Caco-2 (cell line): ENCODE measurements around the gene NOMO2. TPM values are rescaled to one million over a fixed set of nuclear protein-coding genes. Genes with fewer than 3 reads are reported as not detected.
A peak's percentile ranks its signal among the peaks of the same experiment; 100 is the strongest.
"Not testable (repeated sequence)": the region's sequence is repeated elsewhere in the genome, so short reads cannot be mapped to it uniquely, and the experiment has no call there.

Experiments
- BruUV-seq: library from RNA; stranded (reverse); fragments of 400-500 nt; replicated peaks from 2 replicates; lab custom pipeline; 2021; lab: Mats Ljungman, UMichigan
- CTCF ChIA-PET: fragments of 300-600 bp; sonication (Branson Sonifier 250); formaldehyde crosslinking; loops from one replicate; lab custom pipeline; 2022; ENCODE audit warnings: antibody characterized with exemption; lab: Charles Lee
- POLR2A ChIA-PET: fragments of 300-600 bp; sonication (Branson Sonifier 250); formaldehyde crosslinking; loops from one replicate; lab custom pipeline; 2022; ENCODE audit warnings: antibody characterized with exemption; lab: Charles Lee
- DNase-seq, 2 experiments: peaks; one replicate each; pipeline versions ENCODE4 v3.0.0 to v3.0.0-alpha.2; 2020 to 2022
- H3K27me3 ChIP-seq: replicated peaks from 2 replicates; pipeline ENCODE4 v1.6.0; 2011; ENCODE audit warnings: low read length; ENCODE audit not compliant: control insufficient read depth, insufficient read depth
- H3K36me3 ChIP-seq: 2 replicates; pipeline ENCODE4 v1.5.1; 2011; ENCODE audit warnings: low read length; ENCODE audit not compliant: control insufficient read depth, insufficient read depth
- H3K4me1 ChIP-seq: fragments of 250-450 bp; sonication (Bioruptor Pico); 2 replicates; pipeline ENCODE4 v1.5.1; 2020; ENCODE audit warnings: mild to moderate bottlenecking
- H3K4me3 ChIP-seq: 2 replicates; pipeline ENCODE4 v1.5.1; 2011; ENCODE audit warnings: low read depth, mild to moderate bottlenecking, control low read depth, low read length
- H3K9me3 ChIP-seq: fragments of 250-450 bp; sonication (Bioruptor Pico); 2 replicates; pipeline ENCODE4 v1.5.1; 2020; ENCODE audit warnings: mild to moderate bottlenecking, moderate library complexity
- H3K27ac Mint-ChIP-seq: one replicate; pipeline ENCODE4 v1.8.0; 2022; ENCODE audit warnings: mixed read lengths; ENCODE audit not compliant: unreplicated experiment
- H3K27me3 Mint-ChIP-seq: one replicate; pipeline ENCODE4 v1.8.0; 2022; ENCODE audit warnings: mixed read lengths; ENCODE audit not compliant: insufficient read depth, unreplicated experiment
- H3K36me3 Mint-ChIP-seq: one replicate; pipeline ENCODE4 v1.8.0; 2022; ENCODE audit warnings: mild to moderate bottlenecking, mixed read lengths; ENCODE audit not compliant: insufficient read depth, unreplicated experiment
- H3K4me1 Mint-ChIP-seq: one replicate; pipeline ENCODE4 v1.8.0; 2022; ENCODE audit warnings: low read depth, mixed read lengths; ENCODE audit not compliant: unreplicated experiment
- H3K4me3 Mint-ChIP-seq: one replicate; pipeline ENCODE4 v1.8.0; 2022; ENCODE audit warnings: mild to moderate bottlenecking, moderate library complexity, mixed read lengths; ENCODE audit not compliant: unreplicated experiment
- H3K9me3 Mint-ChIP-seq: one replicate; pipeline ENCODE4 v1.8.0; 2022; ENCODE audit warnings: mixed read lengths; ENCODE audit not compliant: unreplicated experiment
- intact Hi-C: fragments of 100-400 bp; cut with micrococcal nuclease; formaldehyde crosslinking; loops from one replicate; pipeline ENCODE4 v1.10.0; 2022; ENCODE audit not compliant: unreplicated experiment
- total RNA-seq: library from RNA; stranded (reverse); gene quantifications from 2 replicates; pipeline ENCODE4 v1.2.3, GENCODE V29; 2022

Gene NOMO2
- total RNA-seq, 1 experiment from 2014 or later, result 142 TPM

DNA sequence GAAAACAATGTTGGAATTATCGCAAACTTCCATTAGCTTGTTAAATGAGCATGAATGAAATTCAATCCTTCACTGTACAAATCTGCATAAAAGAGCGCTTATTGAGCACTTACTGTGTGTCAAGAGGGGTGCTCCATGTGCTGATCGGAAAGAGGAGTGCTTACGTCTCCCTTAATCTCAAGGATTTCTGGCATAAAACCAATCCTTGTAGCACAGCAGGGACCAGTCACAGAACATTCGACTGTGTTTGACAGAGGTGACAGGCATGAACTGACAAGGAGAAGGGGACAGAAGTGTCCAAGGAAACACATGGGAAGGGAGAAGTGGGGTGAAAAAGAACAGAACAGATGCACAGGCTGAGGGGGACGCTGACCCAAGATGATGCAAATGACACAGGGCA lies 14.5 kb downstream of the NOMO2 start:
- DNase-seq, POLR2A ChIA-PET, H3K9me3 ChIP-seq, H3K36me3 Mint-ChIP-seq, H3K9me3 Mint-ChIP-seq, H3K27ac Mint-ChIP-seq, H3K4me1 Mint-ChIP-seq, H3K36me3 ChIP-seq, H3K4me3 ChIP-seq, H3K4me3 Mint-ChIP-seq, H3K27me3 Mint-ChIP-seq, CTCF ChIA-PET, BruUV-seq, H3K4me1 ChIP-seq, H3K27me3 ChIP-seq, intact Hi-C loops: not testable (repeated sequence)

DNA sequence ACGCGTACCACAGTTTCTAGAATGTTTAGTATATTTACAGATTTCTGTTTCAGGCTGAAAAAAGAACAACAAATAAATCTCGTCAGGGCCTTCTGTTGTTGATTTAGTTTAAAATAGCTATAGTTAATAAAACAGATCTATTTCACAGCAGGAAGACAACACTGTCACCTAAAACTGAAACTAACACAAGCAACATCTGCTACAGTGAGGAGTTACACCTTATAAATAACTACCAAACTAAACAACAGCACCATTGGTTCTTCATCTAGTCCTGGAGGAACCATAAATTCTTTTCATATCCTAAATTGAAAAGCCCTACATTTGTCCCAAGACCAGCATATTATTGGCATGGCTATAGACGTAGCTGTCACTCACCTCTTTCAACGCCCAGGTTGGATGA lies 15.0 kb downstream of the NOMO2 start:
- DNase-seq, H3K36me3 ChIP-seq, CTCF ChIA-PET, H3K9me3 ChIP-seq, H3K4me1 Mint-ChIP-seq, H3K27me3 ChIP-seq, BruUV-seq, H3K27ac Mint-ChIP-seq, intact Hi-C loops, H3K27me3 Mint-ChIP-seq, H3K9me3 Mint-ChIP-seq, H3K36me3 Mint-ChIP-seq, H3K4me3 ChIP-seq, H3K4me3 Mint-ChIP-seq, H3K4me1 ChIP-seq, POLR2A ChIA-PET: not testable (repeated sequence)

DNA sequence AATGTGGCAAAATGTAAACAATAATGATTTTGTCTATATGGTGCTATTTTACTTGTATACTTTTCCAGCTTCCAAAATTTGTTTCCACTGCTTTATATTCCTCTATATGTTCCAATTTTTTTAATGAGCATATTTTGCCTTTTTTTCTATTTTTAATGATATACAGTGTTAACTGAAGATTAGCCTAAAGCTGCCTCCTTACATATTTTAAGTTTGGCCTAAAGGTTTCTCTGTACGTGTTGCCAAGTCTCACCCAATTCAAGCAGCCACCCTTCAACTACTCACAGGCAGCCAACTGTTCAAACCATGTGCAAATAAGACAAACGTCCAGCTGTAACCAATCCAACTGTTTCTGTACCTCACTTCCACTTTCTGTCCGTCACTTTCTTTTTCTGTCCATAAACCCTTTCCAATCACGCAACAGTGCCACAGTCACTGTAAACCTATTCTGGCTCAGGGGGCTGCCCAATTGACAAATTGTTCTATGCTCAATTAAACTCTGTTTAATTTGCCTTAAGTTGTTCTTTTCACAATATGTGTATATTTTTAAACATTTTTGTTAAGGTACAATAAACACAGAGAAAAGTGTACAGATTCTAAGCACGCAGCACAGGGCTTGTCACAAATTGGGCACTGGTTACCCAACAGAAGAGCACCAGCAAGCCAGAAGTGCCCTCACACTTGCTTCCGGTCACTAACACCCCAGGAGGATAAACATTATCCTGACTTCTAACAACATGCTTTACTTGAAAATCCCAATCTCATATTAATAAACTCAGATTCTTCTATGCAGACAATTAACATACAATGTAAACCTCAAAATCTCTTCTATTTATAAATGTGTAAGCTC lies 17.4 kb downstream of the NOMO2 start:
- H3K36me3 ChIP-seq, H3K4me3 ChIP-seq, H3K36me3 Mint-ChIP-seq, H3K4me3 Mint-ChIP-seq, H3K9me3 Mint-ChIP-seq, CTCF ChIA-PET, BruUV-seq, H3K9me3 ChIP-seq, H3K27me3 Mint-ChIP-seq, intact Hi-C loops, POLR2A ChIA-PET, H3K27ac Mint-ChIP-seq, H3K4me1 ChIP-seq, H3K27me3 ChIP-seq, H3K4me1 Mint-ChIP-seq, DNase-seq: not testable (repeated sequence)

DNA sequence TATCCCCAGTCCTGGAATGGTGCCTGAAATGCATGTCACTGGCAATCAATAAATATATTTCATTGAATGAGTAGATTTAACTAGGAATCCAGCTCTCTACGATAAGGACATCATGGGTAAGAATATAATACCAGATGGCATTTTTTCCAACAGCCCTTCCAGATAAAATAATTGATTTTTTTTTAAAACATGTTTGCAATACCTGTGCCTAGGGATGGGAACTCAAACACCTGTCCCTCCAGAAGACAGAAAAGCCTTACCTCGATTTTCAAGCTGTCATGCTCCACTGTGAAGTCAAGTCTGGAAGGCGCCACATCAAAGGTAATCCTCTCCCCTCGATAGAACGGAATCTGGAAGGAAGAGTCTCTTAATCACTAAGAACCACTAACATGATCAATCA lies 20.0 kb downstream of the NOMO2 start:
- DNase-seq, H3K36me3 Mint-ChIP-seq, H3K4me1 ChIP-seq, H3K9me3 Mint-ChIP-seq, CTCF ChIA-PET, intact Hi-C loops, H3K27me3 Mint-ChIP-seq, POLR2A ChIA-PET, H3K36me3 ChIP-seq, H3K4me1 Mint-ChIP-seq, H3K4me3 ChIP-seq, H3K4me3 Mint-ChIP-seq, H3K27ac Mint-ChIP-seq, H3K27me3 ChIP-seq, H3K9me3 ChIP-seq: not testable (repeated sequence)
- TSS peak; percentile 43 for BruUV-seq

- intact Hi-C loops, POLR2A ChIA-PET, H3K27ac Mint-ChIP-seq, H3K4me1 ChIP-seq, BruUV-seq, H3K4me3 ChIP-seq, H3K27me3 Mint-ChIP-seq, H3K9me3 ChIP-seq, H3K27me3 ChIP-seq, H3K9me3 Mint-ChIP-seq, H3K4me3 Mint-ChIP-seq, H3K4me1 Mint-ChIP-seq, DNase-seq, CTCF ChIA-PET, H3K36me3 ChIP-seq: not testable (repeated sequence)
- H3K36me3 Mint-ChIP-seq, result peaks cover 19% of the 10 kb centered on the region
Measured at GRCh38 chr16:18537004-18537403, 24.9 kb downstream of the NOMO2 start.

GRCh38 chr16:18535519-18536168 lies 26.3 kb downstream of the NOMO2 start:
- H3K9me3 ChIP-seq, DNase-seq, H3K27ac Mint-ChIP-seq, H3K9me3 Mint-ChIP-seq, H3K27me3 ChIP-seq, BruUV-seq, H3K4me3 ChIP-seq, intact Hi-C loops, CTCF ChIA-PET, H3K27me3 Mint-ChIP-seq, H3K4me3 Mint-ChIP-seq, H3K4me1 Mint-ChIP-seq, H3K4me1 ChIP-seq, H3K36me3 ChIP-seq, POLR2A ChIA-PET: not testable (repeated sequence)
- H3K36me3 Mint-ChIP-seq, result peaks cover 19% of the 10 kb centered on the region

- H3K36me3 Mint-ChIP-seq, result peaks cover 12% of the 10 kb centered on the region
- H3K27me3 ChIP-seq, BruUV-seq, CTCF ChIA-PET, DNase-seq, POLR2A ChIA-PET, H3K27ac Mint-ChIP-seq, intact Hi-C loops, H3K9me3 ChIP-seq, H3K27me3 Mint-ChIP-seq, H3K36me3 ChIP-seq, H3K4me3 ChIP-seq, H3K4me3 Mint-ChIP-seq, H3K9me3 Mint-ChIP-seq, H3K4me1 ChIP-seq, H3K4me1 Mint-ChIP-seq: not testable (repeated sequence)
Measured at GRCh38 chr16:18534308-18534707, 27.6 kb downstream of the NOMO2 start.
